GM23248 (cell line): ENCODE measurements around the gene ERG. TPM values are rescaled to one million over a fixed set of nuclear protein-coding genes. Genes with fewer than 3 reads are reported as not detected.

Experiments used
- DNase-seq: peaks from one replicate; pipeline ENCODE4 v3.0.0-alpha.2; 2015
- H2AFZ ChIP-seq: fragments of 200-600 bp; sonication (generic); 2 replicates; pipeline ENCODE4 v1.6.1; 2016; ENCODE audit warnings: antibody characterized with exemption
- H3F3A ChIP-seq: fragments of 200-600 bp; sonication (generic); 2 replicates; pipeline ENCODE4 v1.6.1; 2016; ENCODE audit warnings: mild to moderate bottlenecking, antibody characterized with exemption, mixed run types; ENCODE audit not compliant: insufficient read depth
- H3K27ac ChIP-seq: fragments of 200-600 bp; sonication (generic); 2 replicates; pipeline ENCODE4 v1.5.1; 2016; ENCODE audit warnings: mild to moderate bottlenecking
- H3K27me3 ChIP-seq: fragments of 200-600 bp; sonication (generic); replicated peaks from 2 replicates; pipeline ENCODE4 v1.6.1; 2016; ENCODE audit warnings: mild to moderate bottlenecking; ENCODE audit not compliant: insufficient read depth
- H3K36me3 ChIP-seq: fragments of 200-600 bp; sonication (generic); 2 replicates; pipeline ENCODE4 v1.6.1; 2016; ENCODE audit warnings: low read depth, mild to moderate bottlenecking
- H3K4me1 ChIP-seq: fragments of 200-600 bp; sonication (generic); 2 replicates; pipeline ENCODE4 v1.6.1; 2016; ENCODE audit warnings: mild to moderate bottlenecking; ENCODE audit not compliant: insufficient read depth
- H3K4me2 ChIP-seq: fragments of 200-600 bp; sonication (generic); one replicate; pipeline ENCODE4 v1.6.1; 2016; ENCODE audit warnings: mild to moderate bottlenecking; ENCODE audit not compliant: unreplicated experiment
- H3K4me3 ChIP-seq: fragments of 200-600 bp; sonication (generic); 2 replicates; pipeline ENCODE4 v1.5.1; 2016; ENCODE audit warnings: mild to moderate bottlenecking
- H3K79me2 ChIP-seq: fragments of 200-600 bp; sonication (generic); 2 replicates; pipeline ENCODE4 v1.6.1; 2016; ENCODE audit warnings: mild to moderate bottlenecking; ENCODE audit not compliant: insufficient read depth
- H3K9ac ChIP-seq: fragments of 200-600 bp; sonication (generic); 2 replicates; pipeline ENCODE4 v1.6.1; 2016; ENCODE audit warnings: mild to moderate bottlenecking
- H3K9me2 ChIP-seq: fragments of 200-600 bp; sonication (generic); 2 replicates; pipeline ENCODE4 v1.6.1; 2016; ENCODE audit warnings: mixed run types, mild to moderate bottlenecking, moderate library complexity; ENCODE audit not compliant: insufficient read depth
- H3K9me3 ChIP-seq: fragments of 200-600 bp; sonication (generic); one replicate; pipeline ENCODE4 v1.6.1; 2017; ENCODE audit warnings: low read depth
- H4K20me1 ChIP-seq: fragments of 200-600 bp; sonication (generic); 2 replicates; pipeline ENCODE4 v1.6.0; 2016; ENCODE audit not compliant: insufficient read depth
- EZH2 ChIP-seq: fragments of 200-600 bp; sonication (generic); IDR thresholded peaks from 2 replicates; pipeline ENCODE4 v1.6.1; 2018; ENCODE audit warnings: antibody characterized with exemption, mild to moderate bottlenecking; ENCODE audit not compliant: insufficient read depth, poor library complexity, severe bottlenecking
- EZH2phosphoT487 ChIP-seq: fragments of 200-600 bp; sonication (generic); IDR thresholded peaks from 2 replicates; pipeline ENCODE4 v1.6.1; 2018; ENCODE audit warnings: antibody characterized with exemption, moderate library complexity, mild to moderate bottlenecking, low read depth; ENCODE audit not compliant: insufficient read depth
- WGBS, 2 experiments: methylation state at CpG; one replicate each; pipeline ENCODE4 v1.1.6; 2015 to 2017; ENCODE audit warnings: low lambda C conversion rate in 2 of 2, low coverage in 1 of 2; ENCODE audit errors: missing lambda C conversion rate in 2 of 2; 5-methylcytosine and 5-hydroxymethylcytosine counted together
- in situ Hi-C: fragments of 300-500 bp; cut with MboI; formaldehyde crosslinking; loops from 2 replicates; pipeline ENCODE4 v1.15.0; 2020
- polyA plus RNA-seq: library from polyadenylated mRNA; unstranded; fragments of >200 nt; fragmentation: Nextera tagmentation; extraction: Ambion mirVana; gene quantifications from 2 replicates; pipeline ENCODE4 v1.2.1, GENCODE V29; 2016
- total RNA-seq: library from RNA; depleted of rRNA; stranded (reverse); fragments of >200 nt; shearing (Covaris generic); gene quantifications from 2 replicates; pipeline ENCODE4 v1.2.3, GENCODE V29; 2014

Gene ERG
- total and polyA plus RNA-seq, 2 experiments from 2014 or later, result 0.76 to 1.3 TPM

DNA sequence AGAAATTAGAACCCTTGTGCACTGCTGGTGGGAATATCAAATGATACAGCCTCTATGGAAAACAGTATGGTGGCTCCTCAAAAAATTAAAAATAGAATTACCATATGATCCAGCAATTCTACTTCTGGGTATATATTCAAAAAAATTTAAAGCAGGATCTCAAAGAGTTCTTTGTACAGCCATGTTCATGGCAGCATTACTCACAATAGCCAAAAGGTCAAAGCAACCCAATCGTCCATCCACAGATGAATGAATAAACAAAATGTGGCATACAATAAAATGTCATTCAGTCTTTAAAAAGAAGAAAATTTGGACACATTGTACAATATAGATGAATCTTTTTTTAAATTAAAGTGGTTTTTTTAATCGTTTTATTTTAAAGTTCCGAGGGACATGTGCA lies 36.3 kb upstream of the ERG start:
- H3K9me2 ChIP-seq, result no peaks in the 10 kb centered on the region
- H2AFZ ChIP-seq, result no peak overlapping the region
- DNase-seq, result no peak
- H3K36me3 ChIP-seq, result no peaks in the 10 kb centered on the region
- H3K4me2 ChIP-seq, result no peak overlapping the region
- H3K9me3 ChIP-seq, result no peaks in the 10 kb centered on the region
- in situ Hi-C loops, result no loop called here
- TF ChIP-seq EZH2 (no peak), EZH2phosphoT487 (no peak)
- H3K9ac ChIP-seq, result no peak overlapping the region
- peaks cover 13% of the 10 kb centered on the region for H3F3A ChIP-seq
- no peak overlapping the region for H3K4me3 ChIP-seq
- H4K20me1 ChIP-seq, result no peaks in the 10 kb centered on the region
- H3K79me2 ChIP-seq, result no peaks in the 10 kb centered on the region
- 80 to 83% methylated on average over 3 of the region's 3 CpGs for WGBS, 2 experiments
- peaks cover 8% of the 10 kb centered on the region for H3K4me1 ChIP-seq
- H3K27me3 ChIP-seq, result no peaks in the 10 kb centered on the region
- no peak overlapping the region for H3K27ac ChIP-seq

DNA sequence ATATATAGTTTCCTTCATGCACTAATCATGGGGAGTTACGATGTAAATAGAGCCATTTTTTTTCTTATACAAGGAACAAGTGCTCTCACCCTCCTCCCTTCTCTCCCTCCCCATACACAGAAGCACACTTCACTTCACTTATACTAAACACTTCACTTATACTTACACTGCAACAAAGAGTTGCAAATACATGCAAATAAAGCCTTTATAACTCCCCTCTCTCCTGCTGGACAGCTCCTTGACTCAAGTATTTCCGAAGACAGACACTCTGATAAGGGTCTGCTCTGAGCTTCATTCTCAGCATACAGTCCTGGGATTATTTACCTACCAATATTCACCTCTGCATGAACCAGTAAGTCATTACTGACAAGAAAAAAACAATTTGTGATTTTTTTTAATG lies 35.6 kb upstream of the ERG start:
- H3K36me3 ChIP-seq, result no peaks in the 10 kb centered on the region
- in situ Hi-C loops, result no loop called here
- H3K4me3 ChIP-seq, result no peak overlapping the region
- H4K20me1 ChIP-seq, result no peaks in the 10 kb centered on the region
- no peaks in the 10 kb centered on the region for H3K79me2 ChIP-seq
- peaks cover 8% of the 10 kb centered on the region for H3K4me1 ChIP-seq
- no peak overlapping the region for H3K27ac ChIP-seq
- no peaks in the 10 kb centered on the region for H3K9me2 ChIP-seq
- H3F3A ChIP-seq, result peaks cover 13% of the 10 kb centered on the region
- H3K27me3 ChIP-seq, result no peaks in the 10 kb centered on the region
- WGBS, 2 experiments, result 79 to 89% methylated on average over 2 of the region's 2 CpGs
- no peak overlapping the region for H2AFZ ChIP-seq
- no peak for TF ChIP-seq EZH2phosphoT487
- no peak for TF ChIP-seq EZH2
- no peak overlapping the region for H3K4me2 ChIP-seq
- no peak overlapping the region for H3K9ac ChIP-seq
- DNase-seq, result no peak
- H3K9me3 ChIP-seq, result no peaks in the 10 kb centered on the region

DNA sequence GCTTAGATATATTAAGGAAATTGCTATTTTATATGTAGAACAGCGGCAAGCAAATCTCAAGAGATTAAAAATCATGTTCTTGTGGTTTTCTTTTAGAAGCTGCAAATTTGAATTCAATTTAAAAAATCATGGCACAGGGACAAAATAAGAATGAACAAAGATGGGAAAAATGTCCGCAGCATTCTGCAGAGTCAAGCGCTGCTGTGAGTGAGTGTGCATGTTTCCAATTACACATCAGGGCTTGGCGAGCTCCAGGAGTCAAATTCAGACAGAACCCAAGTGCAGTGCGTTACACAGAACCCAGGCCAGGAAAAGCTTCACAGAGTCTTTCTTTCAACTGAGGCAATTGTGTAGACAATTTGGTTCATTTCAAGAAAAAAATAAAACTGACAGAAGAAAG lies 33.3 kb upstream of the ERG start:
- Histone ChIP-seq H3K4me3 (peak overlapping the region; percentile 42), H4K20me1 (no peaks in the 10 kb centered on the region), H3K36me3 (no peaks in the 10 kb centered on the region), H3K4me1 (peaks cover 8% of the 10 kb centered on the region), H2AFZ (peak overlapping the region; percentile 45; the same call in 1 of the 2 replicates), H3K27me3 (no peaks in the 10 kb centered on the region), H3K4me2 (peak overlapping the region; percentile 52), H3K79me2 (no peaks in the 10 kb centered on the region), H3F3A (peaks cover 13% of the 10 kb centered on the region), H3K9me3 (no peaks in the 10 kb centered on the region), H3K9me2 (no peaks in the 10 kb centered on the region), H3K9ac (peak overlapping the region; percentile 34), H3K27ac (peak overlapping the region; percentile 12)
- TF ChIP-seq EZH2phosphoT487 (no peak), EZH2 (no peak)
- DNase-seq, result peak; percentile 86
- in situ Hi-C loops, result no loop called here
- WGBS, 2 experiments, result 3 to 5% methylated on average over 5 of the region's 5 CpGs

DNA sequence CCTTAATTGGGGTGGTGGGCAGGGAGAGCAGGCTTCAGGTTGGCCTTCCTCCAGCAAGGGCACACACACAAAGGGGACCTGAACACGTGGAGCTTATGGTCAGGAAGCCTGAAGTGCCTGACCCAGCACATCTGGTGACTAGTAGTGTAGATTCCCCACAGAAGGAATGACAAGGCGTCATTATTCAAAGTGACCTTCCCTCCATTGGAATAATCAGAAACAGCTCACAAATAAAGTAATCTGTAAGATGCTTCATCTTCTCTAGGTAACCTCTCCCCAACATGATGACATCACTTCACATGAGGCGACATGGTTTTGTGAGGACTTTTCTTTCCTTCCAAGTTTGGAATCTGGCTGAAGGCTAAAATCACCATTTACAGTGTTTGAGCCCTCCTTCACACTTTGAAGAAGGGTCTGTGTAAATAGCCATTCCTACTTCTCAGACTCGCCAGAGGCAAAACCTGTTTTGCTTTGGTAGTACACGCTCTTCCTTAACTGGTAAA lies 32.8 kb upstream of the ERG start:
- no peaks in the 10 kb centered on the region for H4K20me1 ChIP-seq
- no peak for TF ChIP-seq EZH2phosphoT487
- TF ChIP-seq EZH2, result no peak
- no peaks in the 10 kb centered on the region for H3K36me3 ChIP-seq
- peak overlapping the region; percentile 45; the same call in 1 of the 2 replicates for H2AFZ ChIP-seq
- H3K9me3 ChIP-seq, result no peaks in the 10 kb centered on the region
- H3K27me3 ChIP-seq, result no peaks in the 10 kb centered on the region
- no peaks in the 10 kb centered on the region for H3K9me2 ChIP-seq
- H3K4me3 ChIP-seq, result peak overlapping the region; percentile 42
- WGBS, 2 experiments, result 26 to 33% methylated on average over 5 of the region's 5 CpGs
- peak overlapping the region; percentile 12; the same call in 1 of the 2 replicates for H3K27ac ChIP-seq
- H3F3A ChIP-seq, result peaks cover 13% of the 10 kb centered on the region
- peak overlapping the region; percentile 34 for H3K9ac ChIP-seq
- in situ Hi-C loops, result no loop called here
- peak; percentile 42 for DNase-seq
- peaks cover 8% of the 10 kb centered on the region for H3K4me1 ChIP-seq
- H3K4me2 ChIP-seq, result peak overlapping the region; percentile 52
- no peaks in the 10 kb centered on the region for H3K79me2 ChIP-seq
